HEK293T (cell line): ENCODE results near the gene C10orf105.

Experiments used
- CTCF ChIA-PET: fragments of 350-600 bp; formaldehyde crosslinking; extraction: SDS; loops from one replicate; lab custom pipeline; 2021; ENCODE audit warnings: antibody characterized with exemption, inconsistent platforms; lab: Yijun Ruan, JAX
- POLR2A ChIA-PET: fragments of 350-600 bp; formaldehyde crosslinking; extraction: SDS; loops from one replicate; lab custom pipeline; 2020; ENCODE audit warnings: antibody characterized with exemption, inconsistent platforms; lab: Yijun Ruan, JAX
- DNase-seq: peaks from one replicate; pipeline ENCODE4 v3.0.0; 2012; ENCODE audit warnings: mixed read lengths; ENCODE audit errors: extremely low spot score
- ARNT ChIP-seq: fragments of 450-650 bp; IDR thresholded peaks from 2 replicates; pipeline ENCODE4 v1.6.1; 2017; ENCODE audit warnings: mild to moderate bottlenecking
- BHLHE40 ChIP-seq: fragments of 450-650 bp; IDR thresholded peaks from 2 replicates; pipeline ENCODE4 v1.6.1; 2016; ENCODE audit warnings: mild to moderate bottlenecking, moderate library complexity, borderline replicate concordance
- CTBP1 ChIP-seq: fragments of 450-650 bp; IDR thresholded peaks from 2 replicates; pipeline ENCODE4 v1.6.1; 2016; ENCODE audit warnings: borderline replicate concordance
- ELF4 ChIP-seq: fragments of 450-650 bp; IDR thresholded peaks from 2 replicates; pipeline ENCODE4 v1.6.1; 2017; ENCODE audit warnings: antibody characterized with exemption
- FOXA1 ChIP-seq: fragments of 450-650 bp; IDR thresholded peaks from 2 replicates; pipeline ENCODE4 v1.6.1; 2016; ENCODE audit warnings: mild to moderate bottlenecking
- FOXK2 ChIP-seq: fragments of 450-650 bp; IDR thresholded peaks from 2 replicates; pipeline ENCODE4 v1.6.1; 2016; ENCODE audit warnings: mild to moderate bottlenecking
- FOXM1 ChIP-seq: fragments of 450-650 bp; IDR thresholded peaks from 2 replicates; pipeline ENCODE4 v1.6.1; 2017; ENCODE audit warnings: mild to moderate bottlenecking, borderline replicate concordance
- HDGF ChIP-seq: fragments of 450-650 bp; IDR thresholded peaks from 2 replicates; pipeline ENCODE4 v1.6.1; 2017; ENCODE audit warnings: antibody characterized with exemption, borderline replicate concordance
- L3MBTL2 ChIP-seq: fragments of 450-650 bp; conservative IDR thresholded peaks from 2 replicates; pipeline ENCODE4 v1.6.1; 2016; ENCODE audit warnings: mild to moderate bottlenecking
- LEF1 ChIP-seq: fragments of 450-650 bp; IDR thresholded peaks from 2 replicates; pipeline ENCODE4 v1.6.1; 2017; ENCODE audit warnings: mild to moderate bottlenecking, borderline replicate concordance
- NFRKB ChIP-seq: fragments of 450-650 bp; IDR thresholded peaks from 2 replicates; pipeline ENCODE4 v1.6.1; 2016; ENCODE audit warnings: mild to moderate bottlenecking, moderate library complexity
- PKNOX1 ChIP-seq: fragments of 450-650 bp; IDR thresholded peaks from 2 replicates; pipeline ENCODE4 v1.6.1; 2016
- SP1 ChIP-seq: fragments of 450-650 bp; IDR thresholded peaks from 2 replicates; pipeline ENCODE4 v1.6.1; 2017
- SUZ12 ChIP-seq: fragments of 450-650 bp; IDR thresholded peaks from 2 replicates; pipeline ENCODE4 v1.6.1; 2016; ENCODE audit warnings: mild to moderate bottlenecking
- TARDBP ChIP-seq: fragments of 450-650 bp; IDR thresholded peaks from 2 replicates; pipeline ENCODE4 v1.6.1; 2016
- ZNF384 ChIP-seq: fragments of 450-650 bp; IDR thresholded peaks from 2 replicates; pipeline ENCODE4 v1.6.1; 2016

Gene C10orf105

DNA sequence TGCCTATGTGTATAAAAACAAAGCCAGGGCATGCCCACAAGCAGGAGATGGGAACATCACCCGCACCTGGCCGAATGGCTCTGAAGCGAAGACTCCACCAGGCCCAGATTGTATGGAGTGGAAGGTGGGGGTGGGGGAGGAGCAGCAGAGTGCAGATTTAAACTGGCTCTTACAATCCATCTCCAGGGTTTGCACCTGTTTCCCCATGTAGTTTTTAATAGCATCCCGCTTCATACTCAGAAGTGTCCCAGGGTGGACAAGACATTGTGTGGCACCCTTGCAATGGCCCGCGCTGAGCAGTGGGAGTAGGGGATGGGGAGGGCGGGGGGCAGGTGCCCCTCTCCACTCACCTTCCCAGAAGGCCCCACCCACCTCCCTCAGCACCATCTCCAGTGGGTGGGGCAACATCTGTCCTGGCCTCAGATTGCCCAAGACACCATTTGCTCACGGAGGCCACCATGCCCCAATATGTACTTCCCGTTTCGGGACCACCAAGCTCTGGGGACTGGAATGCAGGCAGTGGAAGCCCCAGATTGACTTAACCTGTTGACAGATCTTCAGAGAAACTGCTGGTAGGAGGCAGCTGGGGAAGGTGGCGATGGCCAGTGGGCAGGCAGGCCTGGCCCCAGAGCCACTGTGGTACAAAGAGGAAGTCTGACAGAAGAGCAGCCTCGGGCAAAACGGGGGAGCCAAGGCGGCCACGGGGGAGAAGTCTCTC is 30.7 kb upstream of the C10orf105 start:
- DNase-seq = no peak
- ChIA-PET CTCF (interaction anchor here (1.2 kb wide), 1 partner anchor 14 kb away, joined by 3 read pairs; no protein-coding TSS in a partner anchor), POLR2A (no interaction called here)
- TF ChIP-seq HDGF (no peak), FOXK2 (no peak), PKNOX1 (no peak)

DNA sequence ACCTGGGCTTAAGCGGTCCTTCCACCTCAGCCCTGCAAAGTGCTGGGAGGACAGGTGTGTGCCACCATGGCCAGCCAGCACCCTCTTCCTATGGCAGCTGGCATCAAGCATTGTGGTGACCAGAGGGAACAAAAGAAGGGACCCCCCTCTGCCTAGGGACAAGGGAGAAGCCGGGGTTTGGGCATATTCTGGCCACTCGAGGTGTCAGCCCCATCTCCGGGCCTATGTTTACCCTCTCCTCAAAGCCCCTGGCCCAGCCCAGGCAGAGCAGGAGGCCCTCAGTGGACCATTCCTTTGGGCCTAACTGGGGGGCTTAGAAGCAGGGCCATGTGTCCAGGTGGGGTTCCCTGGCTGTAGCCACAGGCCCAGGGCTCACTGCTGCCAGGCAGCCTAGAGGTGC is 29.8 kb upstream of the C10orf105 start:
- TF ChIP-seq PKNOX1 = no peak
- no peak for TF ChIP-seq ELF4
- TF ChIP-seq CTBP1 = no peak
- TF ChIP-seq FOXM1 = no peak
- no peak for DNase-seq
- POLR2A ChIA-PET = no interaction called here
- CTCF ChIA-PET = no interaction called here

- DNase-seq = no peak
- CTCF ChIA-PET = no interaction called here
- TF ChIP-seq ARNT (no peak), SUZ12 (no peak), FOXA1 (no peak), LEF1 (no peak), ELF4 (no peak), FOXK2 (no peak), L3MBTL2 (no peak)
- POLR2A ChIA-PET = no interaction called here
These were observed 29.2 kb upstream of the C10orf105 start for GRCh38 chr10:71748671-71749191.

DNA sequence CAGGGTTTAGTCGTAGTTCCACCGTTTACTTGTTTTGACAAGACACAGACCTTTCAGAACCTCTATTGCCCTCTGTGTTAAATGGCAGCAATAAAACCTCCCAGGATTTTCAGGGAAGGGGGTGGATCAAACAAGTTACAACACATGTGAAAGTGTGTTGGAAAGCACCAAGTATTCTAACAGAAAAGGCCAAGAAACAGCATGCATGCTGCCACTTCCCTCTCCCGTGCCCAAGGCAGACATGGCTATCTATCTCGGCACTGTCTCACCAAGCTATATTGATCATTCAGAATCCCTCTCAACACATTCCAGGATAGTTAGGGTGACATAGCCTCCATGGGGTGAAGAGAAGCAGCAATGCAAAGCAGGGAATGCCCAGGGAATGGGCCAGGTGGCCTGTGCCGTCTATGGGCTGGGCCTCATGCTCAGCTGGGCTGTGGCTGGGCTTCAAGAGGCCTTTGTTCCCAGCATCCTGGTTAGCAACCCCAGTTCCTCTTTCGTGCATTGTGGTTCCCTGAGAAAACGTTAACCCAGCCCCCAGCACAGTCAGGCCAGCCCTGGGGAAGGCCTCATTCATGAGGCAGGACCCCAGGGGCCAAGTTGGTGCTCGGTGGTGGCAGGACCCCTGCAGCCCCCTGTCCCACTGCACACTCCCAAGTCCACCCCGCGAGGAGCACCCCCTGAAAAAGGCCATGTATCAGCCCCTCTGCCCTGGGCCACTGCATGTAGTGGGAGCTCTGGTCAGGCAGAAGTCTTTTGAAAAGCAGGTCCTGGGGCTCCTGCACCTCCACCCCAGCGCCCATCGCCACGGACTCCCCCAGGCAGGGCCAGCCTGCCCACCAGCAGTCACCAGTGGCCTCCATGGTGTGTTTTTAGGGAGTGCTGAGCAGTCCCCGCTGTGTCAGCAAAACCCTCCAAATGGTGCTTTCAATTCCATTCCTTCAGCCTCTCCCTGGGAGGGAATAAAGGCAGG is 28.3 kb upstream of the C10orf105 start:
- DNase-seq = no peak
- TF ChIP-seq ZNF384 = no peak
- no peak for TF ChIP-seq LEF1
- POLR2A ChIA-PET = no interaction called here
- CTCF ChIA-PET = interaction anchor here (0.7 kb wide), 1 partner anchor 11 kb away, joined by 3 read pairs; no protein-coding TSS in a partner anchor

GRCh38 chr10:71747039-71747531 is 27.5 kb upstream of the C10orf105 start:
- CTCF ChIA-PET = interaction anchor here (1.3 kb wide), 1 partner anchor 27 kb away, joined by 3 read pairs; no protein-coding TSS in a partner anchor
- DNase-seq = no peak
- POLR2A ChIA-PET = no interaction called here
- TF ChIP-seq PKNOX1 (no peak), FOXM1 (no peak), LEF1 (no peak), FOXA1 (no peak), L3MBTL2 (no peak), HDGF (no peak), BHLHE40 (no peak)

DNA sequence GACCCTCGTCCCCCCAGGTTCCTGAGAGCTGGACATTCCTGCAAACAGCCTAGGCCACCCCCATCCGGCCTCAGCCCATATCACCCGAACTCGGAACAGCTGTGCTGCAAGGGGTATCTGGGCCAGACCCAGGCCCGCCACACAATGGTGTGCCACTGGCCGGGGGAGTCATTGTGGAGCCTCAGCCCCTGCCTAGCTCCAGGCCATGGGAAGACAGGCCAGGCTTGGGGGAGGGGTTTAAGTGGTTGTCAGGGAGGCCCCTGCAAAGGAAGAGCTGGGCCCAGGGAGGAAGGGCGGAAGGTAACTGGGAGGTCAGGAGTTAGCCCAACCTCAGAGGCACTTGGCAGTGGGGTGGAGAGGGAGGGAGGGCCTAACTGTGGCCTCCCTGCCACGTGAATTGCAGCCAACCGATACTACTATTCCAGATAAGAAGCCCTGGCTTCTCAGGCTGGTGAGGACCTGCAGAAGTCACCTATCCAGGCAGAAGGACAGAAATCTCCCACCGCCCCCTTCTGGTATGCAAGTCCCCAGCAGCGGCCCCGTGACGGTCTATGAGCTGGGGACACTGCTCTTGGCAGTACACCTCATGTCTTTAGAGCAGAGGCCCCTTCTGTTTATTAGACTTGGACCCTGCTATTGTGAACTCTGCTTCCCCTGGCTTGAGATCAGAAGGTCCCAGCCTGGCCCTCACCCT is 26.9 kb upstream of the C10orf105 start:
- DNase-seq = peak; percentile 28

More for the DNA sequence above, 26.9 kb upstream of the C10orf105 start:
- ChIA-PET POLR2A (no interaction called here), CTCF (interaction anchor here (0.8 to 1.3 kb wide), 2 partner anchors 28 to 35 kb away, joined by 3 to 5 read pairs; no protein-coding TSS in a partner anchor)
- no peak for TF ChIP-seq NFRKB
- no peak for TF ChIP-seq L3MBTL2
- no peak for TF ChIP-seq SUZ12
- no peak for TF ChIP-seq ARNT
- no peak for TF ChIP-seq FOXM1
- no peak for TF ChIP-seq TARDBP
- no peak for TF ChIP-seq ELF4
- no peak for TF ChIP-seq FOXK2
- no peak for TF ChIP-seq PKNOX1
- no peak for TF ChIP-seq CTBP1
- TF ChIP-seq BHLHE40 = no peak
- TF ChIP-seq HDGF = no peak
- TF ChIP-seq SP1 = no peak
- TF ChIP-seq FOXA1 = no peak
- TF ChIP-seq ZNF384 = no peak
- TF ChIP-seq LEF1 = no peak
